GM19397 (cell line): Measurements from ENCODE around the gene FYCO1.

Source experiments
- ATAC-seq: cut with Tn5 transposase; IDR thresholded peaks from one replicate; pipeline ENCODE4 v1.9.1; 2021; ENCODE audit warnings: mild to moderate bottlenecking, moderate library complexity; ENCODE audit not compliant: unreplicated experiment

FYCO1 gene

DNA sequence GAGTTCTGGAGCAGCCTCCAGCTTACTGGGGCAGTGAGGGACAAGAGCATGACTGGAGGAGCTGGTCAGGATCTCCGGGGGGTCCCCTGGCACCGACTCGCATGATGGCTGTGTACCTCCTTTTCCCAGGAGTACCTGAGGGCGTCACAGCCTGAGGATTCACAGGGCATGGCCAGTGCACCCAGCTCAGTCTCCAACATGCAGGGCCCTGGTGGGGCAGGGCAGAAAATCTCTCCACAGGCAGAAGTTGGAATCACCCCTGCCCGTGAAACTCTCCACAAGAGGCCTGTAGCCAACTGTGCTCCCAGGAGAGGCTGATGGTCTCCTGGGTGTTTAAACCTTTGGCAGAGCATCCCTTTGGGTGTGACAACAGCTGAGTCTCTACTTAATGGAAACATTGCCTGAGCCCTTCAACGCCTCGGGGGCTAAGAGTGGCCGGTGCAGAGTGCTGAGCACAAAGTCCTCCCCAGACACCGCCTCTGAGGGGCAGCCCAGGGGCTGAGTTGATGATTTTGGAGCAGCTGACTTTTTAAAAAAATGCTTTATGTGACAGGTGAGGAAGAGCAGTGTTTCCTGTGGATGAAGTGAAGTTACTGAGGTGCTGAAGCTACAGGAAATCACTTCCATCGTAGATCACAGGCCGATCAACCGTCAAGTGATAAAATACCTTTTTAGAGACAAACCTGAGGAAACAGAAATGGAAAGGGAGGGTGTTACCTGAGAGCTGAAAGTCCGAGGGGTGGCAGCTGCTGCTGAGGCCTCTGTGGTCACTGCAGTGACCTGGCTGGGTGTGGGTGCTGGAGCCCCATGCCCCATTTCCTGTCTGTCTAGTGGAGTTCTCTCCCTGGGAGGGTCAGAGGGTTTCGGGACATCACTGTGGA lies 74.2 kb downstream of the FYCO1 start:
- ATAC-seq = no peak

DNA sequence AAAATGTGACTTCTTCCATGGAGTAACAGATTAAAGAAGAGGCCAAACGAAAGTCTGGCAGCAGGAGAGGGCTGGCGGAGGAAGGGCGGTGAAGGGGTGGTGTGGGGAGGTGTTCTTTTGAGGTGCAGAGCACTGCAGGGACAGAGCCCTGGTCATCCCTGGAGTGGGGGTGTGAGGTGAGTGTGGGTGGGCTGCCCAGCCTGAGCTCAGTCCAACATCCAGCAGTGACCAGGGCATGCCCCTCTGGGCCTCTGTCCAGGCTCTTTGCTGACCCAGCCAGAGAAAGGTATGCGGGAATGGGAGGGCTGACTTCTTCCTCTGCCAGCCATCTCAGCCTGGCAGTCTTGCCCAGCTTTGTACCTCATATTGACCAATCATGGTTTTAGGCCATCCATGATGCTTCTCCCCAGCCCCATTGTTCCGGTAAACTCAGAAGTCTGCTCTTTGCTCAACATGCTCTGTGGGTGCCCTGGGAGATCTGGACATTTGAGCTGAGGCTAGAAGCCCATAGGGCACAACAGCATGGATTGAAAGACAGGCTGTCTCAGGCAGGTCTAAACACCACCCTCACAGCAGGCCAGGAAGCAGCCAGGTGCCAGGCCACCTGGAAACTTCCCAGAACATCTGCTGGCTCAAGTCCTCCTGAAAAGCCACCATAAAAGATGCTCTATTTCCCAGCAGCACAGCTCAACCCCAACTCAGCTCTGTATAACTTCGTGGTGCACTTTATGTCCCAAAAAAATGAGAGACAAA lies 78.3 kb downstream of the FYCO1 start:
- no peak for ATAC-seq

- peak; percentile 84 for ATAC-seq
Observed at GRCh38 chr3:45915518-45916231, 79.9 kb downstream of the FYCO1 start.

DNA sequence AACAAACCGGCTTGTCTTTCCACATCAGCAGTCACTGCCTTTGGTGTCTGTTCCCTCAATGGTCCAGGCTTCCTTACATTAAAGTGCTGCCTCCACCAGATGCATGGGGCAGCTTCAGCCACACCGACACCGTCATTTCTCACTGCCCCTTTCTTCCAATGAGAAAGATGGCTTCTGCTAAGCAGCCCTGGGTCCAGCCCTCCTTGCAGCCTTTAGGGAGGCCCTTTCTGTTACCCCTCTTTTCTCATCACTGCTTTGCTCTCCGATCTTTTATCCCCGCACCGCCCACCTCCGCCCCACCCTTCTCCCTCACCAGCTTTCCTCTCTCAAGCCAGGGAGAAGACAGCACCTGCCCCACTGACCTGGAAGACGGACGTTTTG lies 80.6 kb downstream of the FYCO1 start:
- ATAC-seq = no peak

- no peak for ATAC-seq
Observed at GRCh38 chr3:45914362-45915058, 81.1 kb downstream of the FYCO1 start.

GRCh38 chr3:45912435-45912834 lies 83.2 kb downstream of the FYCO1 start:
- ATAC-seq = no peak

DNA sequence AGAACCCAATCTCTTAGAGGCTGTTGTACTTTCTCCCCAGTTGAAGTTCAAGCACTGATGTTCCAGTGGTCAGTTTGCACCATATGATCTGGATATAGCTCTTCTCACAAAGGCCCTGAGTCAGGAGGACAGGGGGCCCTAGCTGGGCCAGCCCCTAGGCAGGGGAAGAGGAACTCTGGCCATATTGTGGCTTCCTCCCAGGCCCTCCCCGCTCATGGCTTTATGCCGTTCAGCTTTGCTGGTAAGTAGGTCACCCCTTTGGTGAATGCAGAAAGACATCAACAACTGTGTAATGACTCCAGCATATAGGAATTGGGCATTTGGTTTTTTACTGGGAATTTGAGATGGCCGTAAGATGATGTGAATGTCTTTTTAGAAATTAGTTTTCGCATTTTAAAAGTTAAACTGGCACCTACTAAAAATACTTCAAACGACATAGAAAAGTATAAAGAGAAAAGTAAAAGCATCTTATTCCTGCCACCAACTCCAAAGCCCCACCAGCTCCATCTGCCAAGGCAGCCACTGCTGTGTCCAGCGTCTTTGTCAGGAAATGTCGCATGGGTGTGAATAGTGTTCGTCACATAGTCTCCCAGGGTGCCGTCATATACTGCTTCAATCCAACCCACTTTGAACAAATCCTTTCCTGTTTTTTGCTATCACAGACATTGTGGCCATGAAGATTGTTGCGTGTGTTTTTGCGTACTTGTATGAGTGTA lies 84.0 kb downstream of the FYCO1 start:
- no peak for ATAC-seq

DNA sequence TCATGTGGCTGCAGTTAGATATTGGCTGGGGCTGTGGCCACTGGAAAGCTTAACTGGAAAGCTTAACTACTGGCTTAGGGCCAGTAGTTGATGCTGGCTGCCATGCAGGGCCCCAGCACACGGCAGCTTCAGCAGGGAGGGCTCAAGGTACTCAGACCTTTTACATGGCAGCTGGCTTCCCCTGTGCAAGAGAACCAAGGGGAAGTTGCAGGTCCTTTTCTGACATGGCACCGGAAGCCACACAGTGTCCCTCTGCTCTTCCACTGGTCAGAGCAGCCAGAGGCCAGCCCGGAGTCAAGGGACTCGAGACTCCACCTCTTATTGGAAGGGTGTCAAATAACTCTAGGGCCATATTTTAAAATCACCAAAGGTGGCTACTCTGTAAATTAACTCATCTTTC lies 84.7 kb downstream of the FYCO1 start:
- no peak for ATAC-seq

- ATAC-seq = no peak
Observed at GRCh38 chr3:45909542-45909941, 86.1 kb downstream of the FYCO1 start.

DNA sequence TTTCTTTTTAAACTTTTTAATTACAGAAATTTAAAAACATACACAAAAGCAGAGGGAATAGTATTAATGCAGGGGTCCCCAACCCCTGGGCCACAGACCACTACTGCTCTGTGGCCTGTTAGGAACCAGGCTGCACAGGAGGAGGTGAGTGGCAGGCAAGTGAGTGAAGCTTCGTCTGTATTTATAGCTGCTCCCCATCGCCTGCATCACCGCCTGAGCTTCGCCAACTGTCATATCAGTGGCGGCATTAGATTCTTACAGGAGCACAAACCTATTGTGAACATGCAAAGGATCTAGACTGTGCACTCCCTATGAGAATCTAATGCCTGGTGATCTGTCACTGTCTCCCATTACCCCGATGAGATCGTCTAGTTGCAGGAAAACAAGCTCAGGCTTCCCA lies 86.9 kb downstream of the FYCO1 start:
- ATAC-seq = no peak

DNA sequence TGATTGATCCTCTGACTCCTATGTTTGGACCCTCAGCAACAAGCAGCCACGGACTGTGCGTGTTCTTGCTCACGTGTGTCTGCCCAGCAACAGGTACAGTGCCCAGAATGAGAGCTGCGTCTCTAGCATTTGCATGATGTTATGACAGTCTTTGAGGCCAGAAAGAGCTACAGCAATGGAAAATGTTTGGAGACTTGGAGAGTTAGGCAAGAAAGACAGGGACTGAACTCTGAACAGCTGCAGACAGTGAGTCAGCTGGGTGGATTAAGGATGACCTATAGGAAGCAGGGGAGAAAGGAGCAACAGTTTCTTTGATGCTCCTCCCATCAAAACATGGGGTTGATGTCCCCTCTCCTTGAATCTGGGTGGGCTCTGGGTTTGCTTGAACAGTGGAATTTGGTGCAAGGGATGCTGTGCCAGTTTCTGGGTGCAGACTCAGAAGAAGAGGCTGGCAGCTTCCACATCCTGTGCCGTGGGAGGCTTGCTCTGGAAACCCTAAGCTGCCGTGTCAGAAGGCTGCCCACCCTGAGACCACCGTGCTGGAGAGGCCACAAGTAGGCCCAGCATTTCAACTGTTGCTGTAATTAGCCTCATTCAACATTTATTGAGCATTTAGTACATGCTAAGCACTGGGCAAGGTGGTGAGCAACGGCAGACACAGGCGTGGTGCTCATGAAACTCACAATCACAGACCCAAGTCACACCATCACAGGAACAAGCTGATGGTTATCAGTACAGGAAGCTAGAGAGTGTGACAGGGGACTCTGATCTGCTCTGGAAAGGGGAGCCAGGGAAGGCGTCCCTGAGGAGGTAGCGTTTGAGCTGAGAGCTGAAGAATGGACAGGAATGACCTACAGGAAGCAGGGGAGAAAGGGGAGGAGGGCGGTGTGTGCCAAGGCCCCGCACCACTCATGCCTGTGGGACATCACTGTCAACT lies 87.6 kb downstream of the FYCO1 start:
- ATAC-seq = no peak

DNA sequence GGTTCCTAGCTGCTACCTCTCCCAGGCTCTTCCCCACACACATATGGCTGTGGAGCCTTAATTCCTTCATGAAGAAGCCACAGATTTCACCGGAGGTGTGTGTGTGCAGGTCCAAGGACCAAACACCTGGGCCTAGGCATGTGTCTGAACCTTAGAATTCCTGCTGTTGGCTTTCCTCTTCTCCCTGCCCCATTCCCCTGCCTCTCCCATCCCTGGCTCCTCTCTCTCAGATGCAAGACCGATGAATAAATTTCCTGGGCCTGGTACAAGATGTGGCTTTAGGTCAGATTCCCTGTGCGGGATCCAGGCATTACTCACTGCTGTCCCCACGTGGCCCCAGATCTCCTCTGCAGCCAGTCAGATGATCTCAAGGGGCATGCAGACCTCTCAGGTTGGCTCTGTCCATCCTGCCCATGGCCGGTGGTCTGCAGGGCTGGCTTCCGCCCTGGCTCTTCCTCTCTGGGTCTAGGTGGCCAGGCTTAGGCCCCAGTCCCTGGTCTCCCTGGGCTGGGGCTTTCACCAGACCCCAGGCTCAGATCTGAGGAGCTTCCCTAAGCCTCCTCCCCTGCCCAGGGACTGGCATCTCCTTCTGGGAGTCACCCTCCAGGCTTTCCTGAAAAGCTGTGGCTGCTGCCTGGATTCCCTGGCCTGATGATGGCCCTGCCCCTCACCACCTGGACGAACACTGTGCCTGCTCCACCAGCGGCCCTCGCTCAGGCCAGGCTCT lies 88.8 kb downstream of the FYCO1 start:
- no peak for ATAC-seq

DNA sequence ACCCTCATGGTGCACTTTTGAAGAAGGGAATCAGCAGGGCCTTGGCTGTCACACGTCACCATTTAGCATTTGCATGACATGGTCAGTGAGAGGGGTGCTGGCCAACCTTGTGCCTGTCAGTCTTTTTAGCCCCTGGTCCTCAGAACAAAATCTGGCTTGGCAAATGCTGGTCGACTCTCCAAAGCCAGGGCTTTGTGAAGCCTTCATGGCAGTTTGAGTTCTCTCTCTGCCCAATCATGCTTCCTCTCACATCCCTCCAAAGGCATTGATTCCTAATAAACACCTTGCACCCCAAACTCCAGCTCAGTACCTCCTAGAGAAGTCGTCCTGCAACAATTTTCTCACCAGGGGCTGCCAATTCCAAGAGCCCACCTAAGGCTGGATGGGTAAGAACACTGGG lies 89.9 kb downstream of the FYCO1 start:
- no peak for ATAC-seq

DNA sequence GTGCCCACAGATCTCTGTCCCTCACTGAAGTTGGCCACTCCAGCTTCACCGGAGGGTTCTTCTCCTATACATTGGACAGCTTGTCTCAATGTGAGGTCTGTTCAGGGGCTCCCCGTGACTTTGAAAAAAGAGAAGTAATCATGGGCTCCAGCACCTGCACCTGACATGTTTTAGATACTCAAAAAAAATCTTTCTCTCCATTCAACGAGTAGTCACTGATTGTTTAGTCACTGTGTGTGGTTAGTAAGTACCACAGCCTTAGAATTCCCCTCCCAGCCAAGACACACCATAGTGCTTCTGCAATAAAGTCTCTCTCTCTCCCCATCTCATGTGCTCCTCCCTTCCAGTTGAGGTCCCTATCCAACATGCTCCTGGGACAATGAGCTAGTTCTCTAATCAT lies 90.7 kb downstream of the FYCO1 start:
- ATAC-seq = no peak

GRCh38 chr3:45896956-45897355 lies 98.7 kb downstream of the FYCO1 start:
- no peak for ATAC-seq

GRCh38 chr3:45895686-45896468 lies 99.7 kb downstream of the FYCO1 start:
- ATAC-seq = no peak

DNA sequence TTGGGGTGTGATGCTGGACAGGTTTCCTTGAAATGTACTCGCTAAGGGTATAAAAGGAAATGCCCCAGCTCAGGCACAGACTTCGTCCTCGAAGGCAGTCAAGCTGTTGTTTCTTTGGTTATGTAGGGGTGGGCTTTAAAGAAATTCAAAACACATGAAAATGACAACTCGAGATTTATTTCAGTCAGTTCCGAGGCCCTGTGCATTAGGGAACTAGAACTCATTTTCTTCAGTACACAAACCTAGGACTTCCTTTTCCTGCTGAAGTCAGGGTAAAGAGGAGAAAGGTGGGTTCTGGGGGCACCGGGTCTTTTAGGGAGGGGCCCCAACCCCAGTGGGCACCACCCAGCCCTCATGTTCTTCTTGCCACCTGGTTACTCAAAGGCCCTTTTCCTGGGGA lies 101.6 kb downstream of the FYCO1 start:
- no peak for ATAC-seq

- ATAC-seq = no peak
Observed at GRCh38 chr3:45892161-45892560, 103.5 kb downstream of the FYCO1 start.
